Parathyroid adenoma (tissue), 2 donors: Measurements from ENCODE around the gene GTF2H3.

ENCODE experiments used
- H2AFZ ChIP-seq: fragments of 300-600 bp; sonication (generic); one replicate; pipeline ENCODE4 v1.7.0; 2017; ENCODE audit warnings: antibody characterized with exemption, mild to moderate bottlenecking
- H3K27ac ChIP-seq: fragments of 300-600 bp; sonication (generic); one replicate; pipeline ENCODE4 v1.7.0; 2017
- H3K27me3 ChIP-seq: fragments of 300-600 bp; sonication (generic); one replicate; pipeline ENCODE4 v1.7.0; 2017; ENCODE audit warnings: low read length; ENCODE audit not compliant: control insufficient read depth, insufficient read depth
- H3K36me3 ChIP-seq: fragments of 300-600 bp; sonication (generic); one replicate; pipeline ENCODE4 v1.7.0; 2017; ENCODE audit warnings: low read length; ENCODE audit not compliant: control insufficient read depth, insufficient read depth
- H3K4me1 ChIP-seq: fragments of 300-600 bp; sonication (generic); one replicate; pipeline ENCODE4 v1.7.0; 2017; ENCODE audit warnings: control low read depth
- H3K4me2 ChIP-seq: fragments of 300-600 bp; sonication (generic); one replicate; pipeline ENCODE4 v1.7.0; 2017; ENCODE audit warnings: low read length
- H3K4me3 ChIP-seq: fragments of 300-600 bp; sonication (generic); one replicate; pipeline ENCODE4 v1.7.0; 2017; ENCODE audit warnings: low read depth, low read length
- H3K79me2 ChIP-seq: fragments of 300-600 bp; sonication (generic); one replicate; pipeline ENCODE4 v1.7.0; 2017; ENCODE audit warnings: control low read depth
- H3K9ac ChIP-seq: fragments of 300-600 bp; sonication (generic); one replicate; pipeline ENCODE4 v1.7.0; 2017; ENCODE audit warnings: mild to moderate bottlenecking
- H3K9me3 ChIP-seq: fragments of 300-600 bp; sonication (generic); one replicate; pipeline ENCODE4 v1.7.0; 2017; ENCODE audit warnings: low read length; ENCODE audit not compliant: control insufficient read depth
- TF ChIP-seq, protein P1 (sequence below): fragments of 300-600 bp; sonication (generic); IDR thresholded peaks from one replicate; pipeline ENCODE4 v1.7.0; 2017; ENCODE audit warnings: antibody characterized with exemption, mild to moderate bottlenecking
- donor health status: primary hyperparathyroidism.

GTF2H3 gene

DNA sequence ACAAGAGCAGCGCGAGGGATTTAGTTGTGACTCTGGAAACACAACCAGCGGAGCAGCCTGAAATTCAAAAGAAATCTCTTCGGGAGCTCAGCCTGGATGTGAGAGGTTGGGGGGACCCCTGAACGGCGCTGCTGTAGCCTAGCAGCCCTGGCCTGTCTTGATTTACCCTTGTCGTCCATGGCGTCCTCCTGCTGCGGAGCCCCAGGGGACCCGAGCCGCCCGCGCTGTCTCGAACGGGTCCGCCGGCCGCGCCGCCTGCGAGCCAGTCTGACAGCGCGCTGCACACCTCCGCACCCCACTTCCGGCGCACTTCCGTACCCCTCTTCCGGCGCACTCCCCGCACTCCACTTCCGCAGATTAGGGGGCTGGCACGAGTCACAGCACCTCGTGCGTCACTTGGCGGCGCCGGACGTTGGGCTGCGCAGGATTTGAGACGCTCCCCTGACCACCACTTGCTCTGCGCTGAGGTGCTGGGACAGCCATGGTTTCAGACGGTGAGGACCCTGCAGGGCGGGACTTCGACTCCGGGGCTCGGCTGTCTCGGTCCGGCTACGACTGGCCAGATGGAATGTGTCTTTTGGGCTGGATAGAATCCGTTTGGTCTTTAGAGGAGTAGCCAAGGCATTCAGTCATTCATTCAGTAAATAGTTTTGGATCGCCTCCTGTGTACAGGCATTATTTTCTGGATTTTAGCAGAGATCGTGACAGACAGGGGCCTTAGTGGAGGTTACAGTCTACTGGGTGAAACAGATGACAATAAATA lies at the start of gene GTF2H3, which contains the start of gene EIF2B1:
GTF2H3 (plus strand) TSS at position 451 of the 763 bp plus-strand sequence; CDS start at position 482, 31 bp downstream.
EIF2B1 (minus strand) TSS at position 308 of the 763 bp plus-strand sequence; CDS start at position 179, 129 bp downstream.
- Histone ChIP-seq H3K4me3 (peak within 1 kb of the TSS; percentile 68), H2AFZ (peak within 1 kb of the TSS; percentile 93), H3K79me2 (peaks cover 5% of the 10 kb centered on the region), H3K4me1 (peaks cover 3% of the 10 kb centered on the region), H3K4me2 (peak within 1 kb of the TSS; percentile 68), H3K9ac (peak within 1 kb of the TSS; percentile 38), H3K27ac (peak within 1 kb of the TSS; percentile 80), H3K36me3 (no peaks in the 10 kb centered on the region), H3K27me3 (no peaks in the 10 kb centered on the region), H3K9me3 (no peaks in the 10 kb centered on the region)
- TF ChIP-seq, protein P1, sequence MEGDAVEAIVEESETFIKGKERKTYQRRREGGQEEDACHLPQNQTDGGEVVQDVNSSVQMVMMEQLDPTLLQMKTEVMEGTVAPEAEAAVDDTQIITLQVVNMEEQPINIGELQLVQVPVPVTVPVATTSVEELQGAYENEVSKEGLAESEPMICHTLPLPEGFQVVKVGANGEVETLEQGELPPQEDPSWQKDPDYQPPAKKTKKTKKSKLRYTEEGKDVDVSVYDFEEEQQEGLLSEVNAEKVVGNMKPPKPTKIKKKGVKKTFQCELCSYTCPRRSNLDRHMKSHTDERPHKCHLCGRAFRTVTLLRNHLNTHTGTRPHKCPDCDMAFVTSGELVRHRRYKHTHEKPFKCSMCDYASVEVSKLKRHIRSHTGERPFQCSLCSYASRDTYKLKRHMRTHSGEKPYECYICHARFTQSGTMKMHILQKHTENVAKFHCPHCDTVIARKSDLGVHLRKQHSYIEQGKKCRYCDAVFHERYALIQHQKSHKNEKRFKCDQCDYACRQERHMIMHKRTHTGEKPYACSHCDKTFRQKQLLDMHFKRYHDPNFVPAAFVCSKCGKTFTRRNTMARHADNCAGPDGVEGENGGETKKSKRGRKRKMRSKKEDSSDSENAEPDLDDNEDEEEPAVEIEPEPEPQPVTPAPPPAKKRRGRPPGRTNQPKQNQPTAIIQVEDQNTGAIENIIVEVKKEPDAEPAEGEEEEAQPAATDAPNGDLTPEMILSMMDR: no peak

DNA sequence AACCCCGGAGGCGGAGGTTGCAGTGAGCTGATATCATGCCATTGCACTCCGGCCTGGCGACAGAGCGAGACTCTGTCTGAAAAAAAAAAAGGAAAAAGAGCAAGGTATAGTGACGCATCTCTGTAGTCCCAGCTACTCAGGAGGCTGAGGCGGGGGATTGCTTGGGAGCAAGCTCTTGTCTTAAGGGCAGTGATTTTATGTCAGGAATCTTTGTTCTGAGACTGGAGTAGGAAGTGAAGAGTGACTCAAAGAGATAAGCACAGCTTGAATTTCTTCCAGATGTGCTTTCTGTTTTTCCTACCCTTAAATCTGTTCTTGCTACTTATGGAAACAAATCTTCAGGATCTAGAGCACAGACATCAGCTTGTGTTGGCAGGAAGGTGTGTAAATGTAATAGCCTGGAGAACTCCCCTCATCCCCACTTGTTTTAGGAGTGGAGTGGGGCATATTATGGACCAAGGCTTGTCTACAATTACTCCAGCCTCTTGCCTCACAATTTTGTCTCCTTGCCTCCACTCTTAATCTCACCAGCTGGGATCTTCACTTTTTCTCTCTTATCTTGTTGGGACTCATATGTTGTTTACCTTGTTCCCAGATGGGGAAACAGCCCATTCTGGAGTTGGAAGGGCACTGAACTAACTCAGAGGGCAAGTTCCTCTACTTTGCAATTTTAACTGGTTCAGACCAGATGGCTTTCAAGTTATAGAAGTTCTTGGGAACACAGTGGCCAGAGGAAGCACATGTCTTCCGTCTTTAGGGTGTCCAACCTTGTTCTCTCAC lies 41.7 kb upstream of the GTF2H3 start:
- Histone ChIP-seq H3K9ac (no peak overlapping the region), H3K36me3 (no peaks in the 10 kb centered on the region), H3K27me3 (no peaks in the 10 kb centered on the region), H3K4me1 (peaks cover 4% of the 10 kb centered on the region), H3K9me3 (no peaks in the 10 kb centered on the region), H3K4me3 (no peak overlapping the region), H2AFZ (no peak overlapping the region), H3K79me2 (peaks cover 62% of the 10 kb centered on the region), H3K4me2 (no peak overlapping the region), H3K27ac (no peak overlapping the region)
- TF ChIP-seq, protein P1: no peak

DNA sequence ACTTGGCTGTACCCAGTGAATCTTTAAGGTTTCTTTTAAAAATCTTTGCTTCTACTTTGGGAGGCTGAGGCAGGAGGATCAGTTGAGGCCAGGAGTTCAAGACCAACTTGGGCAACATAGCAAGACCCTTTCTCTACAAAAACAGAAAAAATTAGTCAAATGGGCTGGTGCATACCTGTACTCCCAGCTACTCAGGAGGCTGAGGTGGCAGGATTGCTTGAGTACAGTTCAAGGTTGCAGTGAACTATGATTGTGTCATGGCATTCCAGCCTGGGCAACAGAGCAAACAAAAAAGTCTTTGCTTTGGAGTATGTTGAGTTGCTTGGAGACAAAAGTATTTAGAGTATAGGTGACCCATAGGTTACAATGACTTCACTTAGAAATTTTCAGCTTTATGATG lies 37.9 kb upstream of the GTF2H3 start:
- Histone ChIP-seq H3K27me3 (no peaks in the 10 kb centered on the region), H3K79me2 (peaks cover 31% of the 10 kb centered on the region), H2AFZ (no peak overlapping the region), H3K27ac (no peak overlapping the region), H3K4me3 (no peak overlapping the region), H3K36me3 (no peaks in the 10 kb centered on the region), H3K9ac (no peak overlapping the region), H3K4me2 (no peak overlapping the region), H3K4me1 (no peaks in the 10 kb centered on the region), H3K9me3 (no peaks in the 10 kb centered on the region)
- TF ChIP-seq, protein P1: no peak

DNA sequence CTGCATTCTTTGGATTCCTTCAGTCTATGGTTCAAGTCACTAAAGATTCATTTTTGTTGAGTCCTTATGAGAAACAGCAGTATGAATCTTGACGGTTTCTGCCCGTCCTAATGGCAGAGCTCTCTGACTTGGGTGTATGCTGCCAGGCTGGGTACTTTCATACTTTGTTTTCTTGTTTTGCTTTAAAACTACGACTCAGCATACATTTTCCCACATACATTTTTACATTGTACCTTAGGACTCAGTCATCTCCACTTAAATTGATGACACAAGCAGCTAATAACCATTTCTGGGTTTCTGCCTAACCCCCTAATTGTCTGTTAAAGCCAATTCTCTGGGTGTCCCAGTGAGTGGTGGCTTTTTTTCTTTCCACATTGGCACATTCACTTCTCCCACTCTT lies 36.5 kb upstream of the GTF2H3 start:
- peaks cover 3% of the 10 kb centered on the region for H3K4me1 ChIP-seq
- no peak overlapping the region for H3K9ac ChIP-seq
- H2AFZ ChIP-seq: no peak overlapping the region
- H3K36me3 ChIP-seq: no peaks in the 10 kb centered on the region
- peaks cover 23% of the 10 kb centered on the region for H3K79me2 ChIP-seq
- TF ChIP-seq, protein P1: no peak
- no peaks in the 10 kb centered on the region for H3K9me3 ChIP-seq
- H3K4me2 ChIP-seq: no peak overlapping the region
- no peaks in the 10 kb centered on the region for H3K27me3 ChIP-seq
- H3K4me3 ChIP-seq: no peak overlapping the region
- H3K27ac ChIP-seq: no peak overlapping the region
